H1 (cell line): ENCODE results near the gene OR51E1. TPM values are rescaled to one million over a fixed set of nuclear protein-coding genes. Genes with fewer than 3 reads are reported as not detected.

Experiments
- CTCF ChIA-PET: fragments of 300-600 bp; sonication (Branson Sonifier 250); formaldehyde crosslinking; loops from one replicate; lab custom pipeline; 2021; ENCODE audit not compliant: partially characterized antibody; lab: Charles Lee
- POLR2A ChIA-PET: fragments of 300-600 bp; sonication (Branson Sonifier 250); formaldehyde crosslinking; loops from one replicate; lab custom pipeline; 2021; ENCODE audit warnings: inconsistent platforms; ENCODE audit not compliant: partially characterized antibody; lab: Charles Lee
- DNase-seq, 2 experiments: peaks; one replicate each; pipeline versions ENCODE4 v3.0.0 to v3.0.0-alpha.2; 2010 to 2022; ENCODE audit warnings: low spot score in 2 of 2, low read depth in 1 of 2, mixed read lengths in 1 of 2
- FAIRE-seq: peaks from 2 replicates; lab custom pipeline; 2011; peaks lifted over from hg19 to GRCh38; lab: Jason Lieb, UNC
- H2AFZ ChIP-seq: 2 replicates; pipeline ENCODE4 v1.8.1; 2012; ENCODE audit warnings: low read length, inconsistent platforms
- H2AK5ac ChIP-seq: 2 replicates; pipeline ENCODE4 v1.6.1; 2013; ENCODE audit warnings: low read depth, low read length
- H2BK120ac ChIP-seq: replicated peaks from 2 replicates; pipeline ENCODE3; 2013; ENCODE audit warnings: low read depth, low read length, inconsistent platforms
- H2BK12ac ChIP-seq: 2 replicates; pipeline ENCODE4 v1.6.1; 2013; ENCODE audit warnings: low read depth, low read length
- H2BK15ac ChIP-seq: 2 replicates; pipeline ENCODE4 v1.6.1; 2013; ENCODE audit warnings: low read length
- H2BK20ac ChIP-seq: 2 replicates; pipeline ENCODE4 v1.6.1; 2013; ENCODE audit warnings: low read length
- H2BK5ac ChIP-seq: 2 replicates; pipeline ENCODE4 v1.6.1; 2013; ENCODE audit warnings: low read depth, low read length
- H3K14ac ChIP-seq: 2 replicates; pipeline ENCODE4 v1.6.1; 2013; ENCODE audit warnings: inconsistent platforms; ENCODE audit not compliant: insufficient read length
- H3K18ac ChIP-seq: 2 replicates; pipeline ENCODE4 v1.6.1; 2013; ENCODE audit warnings: low read length; ENCODE audit errors: extremely low read depth
- H3K23ac ChIP-seq: 2 replicates; pipeline ENCODE4 v1.6.1; 2013; ENCODE audit warnings: inconsistent platforms; ENCODE audit not compliant: insufficient read length
- H3K23me2 ChIP-seq: 2 replicates; pipeline ENCODE4 v1.6.1; 2013; ENCODE audit warnings: low read depth, low read length
- H3K27ac ChIP-seq: 2 replicates; pipeline ENCODE4 v1.6.1; 2011; ENCODE audit warnings: low read depth, low read length, inconsistent platforms
- H3K27me3 ChIP-seq, 4 experiments: replicated peaks in 1 of 4; 1 replicate in 1 of 4; 2 replicates in 3 of 4; pipeline versions ENCODE4 v1.6.1 to v1.8.1; 2011 to 2013; ENCODE audit warnings: low read length in 3 of 4, mild to moderate bottlenecking in 3 of 4, inconsistent platforms in 2 of 4, mixed read lengths in 2 of 4, moderate library complexity in 1 of 4; ENCODE audit not compliant: control insufficient read depth in 3 of 4, insufficient read depth in 3 of 4; ENCODE audit errors: extremely low read depth in 1 of 4
- H3K36me3 ChIP-seq, 4 experiments: 2 replicates each; pipeline versions ENCODE4 v1.6.1 to v1.8.1; 2011 to 2013; ENCODE audit warnings: mild to moderate bottlenecking in 4 of 4, low read length in 3 of 4, moderate library complexity in 2 of 4, control low read depth in 1 of 4, inconsistent platforms in 1 of 4; ENCODE audit not compliant: insufficient read depth in 4 of 4, control insufficient read depth in 2 of 4
- H3K4ac ChIP-seq: replicated peaks from 2 replicates; pipeline ENCODE3; 2013; ENCODE audit warnings: low read length, low read depth, mixed read lengths, inconsistent platforms; ENCODE audit not compliant: insufficient read length
- H3K4me1 ChIP-seq, 4 experiments: replicated peaks in 1 of 4; 1 replicate in 1 of 4; 2 replicates in 3 of 4; pipeline versions ENCODE4 v1.6.1 to v1.8.1; 2011 to 2013; ENCODE audit warnings: low read length in 3 of 4, inconsistent platforms in 2 of 4, mixed read lengths in 1 of 4; ENCODE audit not compliant: insufficient read depth in 4 of 4, control insufficient read depth in 3 of 4
- H3K4me2 ChIP-seq, 2 experiments: 2 replicates each; pipeline versions ENCODE4 v1.6.1 to v1.8.1; 2011 to 2013; ENCODE audit warnings: low read depth in 2 of 2, low read length in 2 of 2, control low read depth in 1 of 2, inconsistent platforms in 1 of 2, mild to moderate bottlenecking in 1 of 2; ENCODE audit not compliant: insufficient read depth in 1 of 2
- H3K4me3 ChIP-seq, 4 experiments: fragments of 200-600, 300-600 bp in 1 of 4; sonication (generic), shearing (Covaris generic), sonication (Bioruptor Twin) in 1 of 4; 2 replicates each; pipeline versions ENCODE4 v1.5.1 to v1.8.1; 2011 to 2016; ENCODE audit warnings: low read length in 4 of 4, low read depth in 3 of 4, control low read depth in 2 of 4, inconsistent platforms in 2 of 4, mild to moderate bottlenecking in 2 of 4, mixed read lengths in 1 of 4, moderate library complexity in 1 of 4; ENCODE audit not compliant: insufficient read depth in 2 of 4; ENCODE audit errors: extremely low read depth in 1 of 4
- H3K56ac ChIP-seq: replicated peaks from 2 replicates; pipeline ENCODE3; 2013; ENCODE audit warnings: low read depth, mild to moderate bottlenecking, mixed read lengths, low read length, inconsistent platforms; ENCODE audit not compliant: insufficient read length
- H3K79me1 ChIP-seq: 2 replicates; pipeline ENCODE4 v1.6.1; 2013; ENCODE audit warnings: low read depth, low read length, control low read depth
- H3K79me2 ChIP-seq, 2 experiments: 2 replicates each; pipeline versions ENCODE4 v1.6.1 to v1.8.1; 2012 to 2013; ENCODE audit warnings: low read length in 2 of 2, mild to moderate bottlenecking in 2 of 2, inconsistent platforms in 1 of 2; ENCODE audit not compliant: insufficient read depth in 2 of 2, control insufficient read depth in 1 of 2
- H3K9ac ChIP-seq, 4 experiments: replicated peaks in 1 of 4; 1 replicate in 1 of 4; 2 replicates in 3 of 4; pipeline versions ENCODE4 v1.6.1 to v1.8.1; 2011 to 2013; ENCODE audit warnings: low read depth in 3 of 4, low read length in 3 of 4, control low read depth in 2 of 4, mild to moderate bottlenecking in 2 of 4, moderate library complexity in 2 of 4, inconsistent platforms in 1 of 4; ENCODE audit errors: extremely low read depth in 1 of 4
- H3K9me3 ChIP-seq, 2 experiments: 2 replicates each; pipeline versions ENCODE4 v1.6.1 to v1.8.1; 2012 to 2013; ENCODE audit warnings: mild to moderate bottlenecking in 2 of 2, moderate library complexity in 2 of 2, control low read depth in 1 of 2, inconsistent platforms in 1 of 2, low read depth in 1 of 2, low read length in 1 of 2, mixed read lengths in 1 of 2; ENCODE audit not compliant: insufficient read depth in 2 of 2
- H4K20me1 ChIP-seq, 2 experiments: replicated peaks in 1 of 2; 2 replicates each; pipeline versions ENCODE3 to v1.8.1; 2011 to 2013; ENCODE audit warnings: inconsistent platforms in 2 of 2, low read length in 2 of 2, mild to moderate bottlenecking in 1 of 2; ENCODE audit not compliant: insufficient read depth in 2 of 2, control insufficient read depth in 1 of 2
- H4K5ac ChIP-seq: 2 replicates; pipeline ENCODE4 v1.6.1; 2013; ENCODE audit warnings: low read length, low read depth, mixed read lengths, inconsistent platforms; ENCODE audit not compliant: insufficient read length
- H4K8ac ChIP-seq: 2 replicates; pipeline ENCODE4 v1.8.0; 2013; ENCODE audit warnings: mild to moderate bottlenecking, moderate library complexity, low read length, inconsistent platforms; ENCODE audit not compliant: insufficient read depth; ENCODE audit errors: extremely low read depth
- H4K91ac ChIP-seq: replicated peaks from 2 replicates; pipeline ENCODE3; 2013; ENCODE audit warnings: low read length, mixed read lengths, inconsistent platforms; ENCODE audit not compliant: insufficient read length
- CHD2 ChIP-seq: IDR thresholded peaks from 2 replicates; pipeline ENCODE4 v1.6.1; 2012; ENCODE audit warnings: low read length, improper control_type of control experiment
- EP300 ChIP-seq, 2 experiments: IDR thresholded peaks; 1 replicate in 1 of 2; 2 replicates in 1 of 2; pipeline ENCODE4 v1.6.1; 2011 to 2012; ENCODE audit warnings: low read depth in 2 of 2, low read length in 2 of 2, mild to moderate bottlenecking in 2 of 2, borderline replicate concordance in 1 of 2, inconsistent platforms in 1 of 2, moderate library complexity in 1 of 2
- GTF2F1 ChIP-seq: IDR thresholded peaks from 2 replicates; pipeline ENCODE4 v1.6.1; 2012; ENCODE audit warnings: low read depth, low read length, improper control_type of control experiment, borderline replicate concordance
- JUND ChIP-seq: IDR thresholded peaks from 2 replicates; pipeline ENCODE4 v1.6.1; 2011; ENCODE audit warnings: mild to moderate bottlenecking, improper control_type of control experiment, low read length
- MAFK ChIP-seq: IDR thresholded peaks from 2 replicates; pipeline ENCODE4 v1.6.1; 2012; ENCODE audit warnings: low read depth, mild to moderate bottlenecking, improper control_type of control experiment, low read length
- SRF ChIP-seq: IDR thresholded peaks from 2 replicates; pipeline ENCODE4 v1.6.1; 2011; ENCODE audit warnings: mild to moderate bottlenecking, low read depth, low read length, moderate library complexity
- WGBS, 2 experiments: shearing (Covaris generic) in 1 of 2; methylation state at CpG; one replicate each; pipeline versions ENCODE4 v1.1.6 to v1.1.7; 2013 to 2015; ENCODE audit warnings: low lambda C conversion rate in 2 of 2, mixed read lengths in 2 of 2, inconsistent platforms in 1 of 2, low coverage in 1 of 2, missing lambda C conversion rate in 1 of 2; ENCODE audit not compliant: insufficient replicate concordance in 2 of 2, insufficient coverage in 1 of 2, insufficient read length in 1 of 2; ENCODE audit errors: extremely low coverage in 1 of 2, missing lambda C conversion rate in 1 of 2; 5-methylcytosine and 5-hydroxymethylcytosine counted together
- polyA plus RNA-seq, 7 experiments: library from polyadenylated mRNA; depleted of rRNA in 3 of 7; stranded (reverse) in 5 of 7; unstranded in 2 of 7; fragments of >200 nt in 5 of 7; fragments of 200-250 nt in 2 of 7; gene quantifications; 1 replicate in 5 of 7; 2 replicates in 1 of 7; 4 replicates in 1 of 7; pipeline versions ENCODE4 v1.2.1 to v1.2.3, GENCODE V29; 2011 to 2013; ENCODE audit warnings: missing spikeins in 2 of 7, mixed read lengths in 2 of 7
- total RNA-seq: library from RNA; stranded (reverse); fragmentation: NEBNext Ultra II Directional; extraction: Animal tissue kit (Norgen Biotek cat#: 25700); gene quantifications from 2 replicates; pipeline ENCODE4 v1.2.1, GENCODE V29; 2021

Gene OR51E1
- total and polyA plus RNA-seq, 2 of the 8 experiments (the other 6 are each of a cell fraction or from before 2014, with no cell fraction given) = not detected

GRCh38 chr11:4606231-4607015 is 37.4 kb upstream of the OR51E1 start:
- Histone ChIP-seq H2BK5ac (no peak overlapping the region), H2BK120ac (no peak overlapping the region), H4K8ac (no peak overlapping the region), H3K4me2 (peak overlapping the region; percentile 71 to 72; a peak in 1 of 4 replicates), H2BK20ac (no peak overlapping the region), H4K20me1 (no peaks in the 10 kb centered on the region), H3K9me3 (no peaks in the 10 kb centered on the region), H3K9ac (no peak overlapping the region), H3K4me1 (no peaks in the 10 kb centered on the region; a peak in 1 of 7 replicates), H3K27ac (no peak overlapping the region), H3K27me3 (no peaks in the 10 kb centered on the region), H3K23ac (no peak overlapping the region), H3K18ac (no peak overlapping the region), H3K4ac (no peak overlapping the region), H3K79me1 (no peaks in the 10 kb centered on the region), H3K23me2 (peaks cover 2% of the 10 kb centered on the region; the same call in 1 of the 2 replicates), H3K79me2 (no peaks in the 10 kb centered on the region), H3K14ac (no peak overlapping the region), H2AK5ac (no peak overlapping the region), H2BK15ac (no peak overlapping the region), H3K36me3 (peaks cover 0 to 3% (median 2%) of the 10 kb centered on the region in 4 experiments; a peak in 2 of 8 replicates), H4K5ac (no peak overlapping the region)
- 91% methylated on average over 1 of the region's 1 CpG; no CpG with 5 or more reads in 1 of the 2 experiments for WGBS, 2 experiments
- FAIRE-seq (no peak), DNase-seq (no peak)
- ChIA-PET CTCF (interaction anchor here (0.5 to 1.5 kb wide), 4 partner anchors 31 to 481 kb away, joined by 3 to 7 read pairs (median 4); partner anchors contain the start of gene OR51D1), POLR2A (no interaction called here)
- TF ChIP-seq CHD2 = no peak
- TF ChIP-seq SRF = no peak
- TF ChIP-seq EP300 (IDR thresholded peaks at IDR 0.05; ENCODE audit: borderline replicate concordance in 1 of 2, low read depth in 2 of 2, low read length in 2 of 2) = no peak
- TF ChIP-seq MAFK = no peak
- TF ChIP-seq GTF2F1 = no peak
- no peak for TF ChIP-seq JUND
- TF ChIP-seq, all 59 proteins: peak for 0
- H4K91ac ChIP-seq = no peak overlapping the region
- no peak overlapping the region for H2AFZ ChIP-seq
- H2BK12ac ChIP-seq = no peak overlapping the region
- H3K56ac ChIP-seq = no peak overlapping the region
- H3K4me3 ChIP-seq = no peak overlapping the region
